NT2/D1 (cell line): ENCODE measurements around the gene MYBPC3.

Experiments used
- SUZ12 ChIP-seq: IDR thresholded peaks from 2 replicates; pipeline ENCODE4 v1.6.1; 2011; ENCODE audit not compliant: insufficient read length, insufficient read depth; ENCODE audit errors: extremely low read depth
- YY1 ChIP-seq: IDR thresholded peaks from 2 replicates; pipeline ENCODE4 v1.6.1; 2011; ENCODE audit not compliant: insufficient read length, insufficient read depth

DNA sequence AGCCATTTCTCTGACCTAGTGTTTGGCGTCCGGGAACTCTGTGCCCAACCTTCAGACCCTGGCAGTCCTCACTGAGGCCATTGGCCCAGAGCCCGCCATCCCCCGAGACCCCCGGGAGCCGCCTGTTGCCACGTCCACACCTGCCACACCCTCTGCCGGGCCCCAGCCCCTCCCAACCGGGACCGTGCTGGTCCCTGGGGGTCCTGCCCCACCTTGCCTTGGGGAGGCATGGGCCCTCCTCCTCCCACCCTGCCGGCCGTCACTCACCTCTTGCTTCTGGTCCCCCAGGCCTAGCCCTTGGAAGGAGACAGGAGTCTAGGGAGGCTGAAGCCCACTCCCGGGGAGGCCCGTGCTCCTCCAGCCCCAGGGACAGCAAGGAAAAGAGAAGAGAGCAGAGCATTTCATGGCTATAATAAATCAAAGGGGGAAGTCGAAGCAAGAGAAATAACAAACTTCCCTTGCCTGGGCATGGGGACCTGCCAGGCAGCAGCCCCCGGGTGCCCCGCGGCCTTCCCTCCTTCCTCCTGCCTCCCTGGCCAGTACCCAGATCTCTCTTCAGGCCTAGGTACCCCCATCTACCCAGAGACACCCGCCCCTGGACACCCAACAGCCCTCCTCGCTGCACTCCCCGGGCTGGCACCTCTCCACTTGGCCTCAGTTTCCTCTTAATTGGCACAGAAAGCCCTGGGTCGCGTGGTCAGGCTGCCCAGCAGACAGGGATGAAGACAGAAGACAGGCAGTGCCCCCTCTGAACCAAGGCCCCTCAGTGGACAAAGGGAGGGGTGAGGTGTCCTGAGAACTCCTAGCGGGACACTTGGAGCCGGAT, 42.9 kb upstream of the MYBPC3 start:
- TF ChIP-seq SUZ12 (no peak), YY1 (no peak)
